Measurements from ENCODE around the gene BARHL2. TPM values are rescaled to one million over a fixed set of nuclear protein-coding genes. Genes with fewer than 3 reads are reported as not detected.

The BARHL2 gene
- total RNA-seq, 1 donor: not detected

GRCh38 chr1:90712153-90712856 lies 4.8 kb downstream of the BARHL2 start:
- DNase-seq (ENCODE audit: low read depth in 2 of 3, low spot score in 2 of 3): no peak

DNA sequence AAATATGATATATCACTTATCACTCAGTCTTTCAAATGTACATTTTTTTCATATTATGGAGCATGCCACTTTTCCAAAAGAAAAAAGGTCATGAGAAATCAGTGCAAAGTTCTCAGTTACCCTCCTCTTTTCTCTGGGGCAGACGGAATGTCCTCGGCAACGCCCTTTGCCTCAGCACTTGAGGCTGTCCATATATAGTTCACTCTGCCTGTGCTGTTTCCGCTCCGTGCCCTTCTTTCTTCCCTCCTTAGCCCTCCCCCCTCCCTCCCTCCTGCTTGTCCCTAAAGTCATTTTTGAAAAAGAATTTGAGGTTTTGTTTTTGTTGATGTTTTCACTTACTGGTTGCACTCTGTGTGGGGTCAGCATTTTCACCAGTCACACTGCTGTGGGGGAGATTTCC lies 5.4 kb downstream of the BARHL2 start:
- no peak for DNase-seq (ENCODE audit: low read depth in 2 of 3, low spot score in 2 of 3)

DNA sequence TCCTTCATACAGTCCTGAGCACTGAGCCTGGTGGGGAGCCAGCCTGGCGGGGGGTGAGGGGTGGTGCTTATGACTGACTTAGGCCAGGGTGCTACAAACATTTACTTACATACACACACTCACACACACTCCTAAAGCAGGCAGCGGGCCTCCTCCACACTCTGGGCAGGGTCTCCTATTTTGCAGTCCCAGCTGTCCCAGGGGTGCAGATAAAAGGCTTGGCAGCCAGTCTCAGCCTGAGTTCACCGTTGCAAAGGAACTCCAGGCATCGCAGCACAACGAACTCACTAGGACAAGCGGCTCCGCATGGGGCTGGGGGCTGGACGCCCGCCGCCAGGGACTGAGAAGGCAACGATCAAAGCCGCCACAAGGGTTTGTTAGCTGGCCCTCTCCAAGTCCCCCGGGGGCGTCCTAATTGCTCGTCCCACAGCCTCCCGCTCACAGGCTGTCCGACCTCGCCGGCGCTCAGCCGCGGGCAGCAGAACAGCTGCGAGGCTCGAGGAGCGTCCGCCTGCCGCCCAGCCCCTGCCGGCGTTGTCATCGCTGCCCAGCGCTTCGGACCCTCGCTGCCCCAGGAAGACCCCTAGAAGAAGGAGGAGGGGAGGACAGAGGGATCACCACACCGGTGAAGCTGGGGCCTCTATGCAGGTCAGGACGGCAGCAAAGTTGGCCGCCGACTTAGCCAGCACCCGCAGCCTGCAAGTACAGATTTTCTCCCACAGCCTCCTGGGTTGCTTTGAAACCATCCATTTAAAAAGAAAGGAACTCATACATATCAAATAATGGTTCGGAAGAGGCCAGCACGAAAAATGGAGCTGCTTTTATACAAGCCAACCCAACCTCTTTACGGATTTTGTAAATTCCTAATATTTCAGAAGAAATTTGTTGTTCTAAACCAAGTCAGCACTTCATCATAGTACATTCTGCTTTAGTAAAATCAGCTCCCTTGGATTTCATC lies 6.2 kb downstream of the BARHL2 start:
- no peak for DNase-seq (ENCODE audit: low read depth in 2 of 3, low spot score in 2 of 3)

DNA sequence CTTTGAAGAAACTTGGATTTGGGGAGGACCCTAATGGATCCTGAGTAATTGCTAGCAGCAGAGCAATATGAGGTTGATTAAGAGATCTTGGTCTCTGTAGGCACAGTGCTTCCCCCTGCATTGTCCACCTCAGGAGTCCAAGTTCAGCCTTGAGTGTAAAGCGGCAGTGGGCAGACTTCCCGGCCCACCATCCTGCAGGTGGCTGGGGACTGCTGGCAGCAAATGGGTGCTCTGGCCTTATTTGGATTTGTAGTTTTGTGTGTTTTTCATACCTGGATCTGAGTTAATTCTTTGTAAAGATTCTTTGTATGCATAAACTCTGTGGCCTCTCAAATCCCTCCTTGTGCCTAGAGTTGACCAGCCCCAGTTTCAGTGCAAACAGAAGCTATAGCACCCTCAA lies 7.6 kb downstream of the BARHL2 start:
- no peak for DNase-seq (ENCODE audit: low read depth in 2 of 3, low spot score in 2 of 3)

- no peak for DNase-seq (ENCODE audit: low read depth in 2 of 3, low spot score in 2 of 3)
Measured at GRCh38 chr1:90708826-90709225, 8.3 kb downstream of the BARHL2 start.

DNA sequence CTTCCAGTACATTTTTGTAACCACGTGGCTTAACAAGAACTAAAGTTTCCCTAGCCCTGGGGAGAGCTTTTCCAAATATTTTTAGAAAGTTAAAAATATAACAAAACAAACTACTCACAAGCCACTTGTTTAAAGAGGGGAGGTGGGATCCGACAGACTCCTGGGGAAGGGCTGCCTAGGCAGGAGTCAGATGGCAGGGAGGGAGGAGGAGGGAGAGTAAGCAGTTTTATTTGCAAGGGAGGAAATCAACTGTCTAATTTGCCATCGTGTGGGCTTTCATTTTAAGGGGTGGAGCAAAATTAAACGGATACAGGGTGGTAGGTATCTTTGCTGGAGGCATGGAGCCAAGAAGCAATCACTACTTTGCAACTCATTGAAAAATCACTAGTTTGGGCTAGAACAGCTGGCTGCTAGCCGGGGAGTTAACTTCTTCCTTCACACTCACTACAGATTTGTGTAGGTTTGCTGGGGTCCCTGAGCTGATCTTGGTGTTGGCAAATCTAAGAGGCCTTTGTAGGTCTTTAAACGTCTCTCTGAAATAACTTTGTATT lies 8.8 kb downstream of the BARHL2 start:
- DNase-seq (ENCODE audit: low read depth in 2 of 3, low spot score in 2 of 3): no peak

- DNase-seq (ENCODE audit: low read depth in 2 of 3, low spot score in 2 of 3): no peak
Measured at GRCh38 chr1:90707363-90707710, 9.8 kb downstream of the BARHL2 start.

DNA sequence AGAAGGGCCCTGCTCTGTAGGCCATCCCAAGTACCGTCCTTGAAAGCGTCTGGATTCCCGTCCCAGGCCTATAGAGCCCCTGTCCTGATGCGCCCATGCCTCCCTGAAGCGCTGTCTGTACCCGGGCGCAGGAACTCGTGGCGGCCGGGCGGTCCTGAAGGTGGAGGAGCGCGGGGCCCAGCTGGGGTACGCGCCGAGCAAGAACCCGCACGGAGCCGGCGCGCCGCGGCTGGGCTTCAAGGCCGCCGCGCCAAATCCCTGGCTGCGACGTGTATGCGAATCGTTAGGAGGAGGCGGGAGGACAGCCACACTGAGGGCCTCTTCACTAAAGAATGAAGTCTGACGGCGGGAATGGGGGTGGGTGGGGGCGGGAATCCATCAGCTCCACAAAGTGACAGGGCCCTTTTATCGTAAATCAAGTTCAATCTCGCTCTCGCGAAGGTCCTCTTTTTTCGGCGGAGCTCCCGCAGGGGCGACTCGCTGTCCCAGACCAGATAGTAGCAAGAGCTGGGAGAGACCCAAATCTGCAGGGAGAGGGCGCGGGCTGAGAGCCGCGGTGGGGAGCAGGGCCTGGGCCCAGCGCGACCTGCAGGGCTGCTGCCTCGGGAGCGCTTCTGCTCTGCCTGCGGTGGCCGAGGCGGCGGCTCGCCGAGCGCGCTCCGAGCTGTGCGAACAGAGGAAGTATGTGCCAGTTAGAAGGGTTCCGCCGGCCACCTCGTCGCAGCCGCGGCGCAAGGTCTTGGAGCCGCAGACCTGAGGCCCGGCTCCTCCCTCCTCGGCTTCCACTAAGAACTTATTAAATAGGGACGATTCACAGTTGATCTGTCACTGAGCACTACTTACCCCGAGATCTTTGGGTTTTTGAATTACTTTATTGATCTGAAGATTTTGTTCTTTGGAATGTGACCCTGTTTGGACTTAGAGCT lies 10.4 kb downstream of the BARHL2 start:
- no peak for DNase-seq (ENCODE audit: low read depth in 2 of 3, low spot score in 2 of 3)

GRCh38 chr1:90705956-90706355 lies 11.1 kb downstream of the BARHL2 start:
- DNase-seq (ENCODE audit: low read depth in 2 of 3, low spot score in 2 of 3): no peak

DNA sequence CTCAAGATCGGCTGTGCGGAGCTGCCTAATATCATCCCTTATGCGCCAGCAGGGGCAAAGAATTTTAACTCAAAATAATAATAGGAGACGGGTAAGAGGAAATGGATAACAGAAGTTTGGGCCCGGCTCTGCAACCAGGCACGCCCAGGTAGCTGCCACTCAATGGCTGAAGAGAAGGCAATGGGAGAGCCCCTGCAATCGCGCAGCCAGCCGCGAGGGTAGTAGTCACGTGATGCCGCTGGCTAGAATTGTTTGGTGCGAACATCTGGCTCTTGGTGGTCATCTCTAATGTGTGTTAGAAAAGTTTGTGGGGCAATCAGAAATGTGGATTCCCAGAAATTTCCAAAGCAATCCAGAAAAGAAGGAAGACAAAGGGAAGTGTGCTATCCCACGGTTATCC lies 12.3 kb downstream of the BARHL2 start:
- DNase-seq (ENCODE audit: low read depth in 2 of 3, low spot score in 2 of 3): no peak

DNA sequence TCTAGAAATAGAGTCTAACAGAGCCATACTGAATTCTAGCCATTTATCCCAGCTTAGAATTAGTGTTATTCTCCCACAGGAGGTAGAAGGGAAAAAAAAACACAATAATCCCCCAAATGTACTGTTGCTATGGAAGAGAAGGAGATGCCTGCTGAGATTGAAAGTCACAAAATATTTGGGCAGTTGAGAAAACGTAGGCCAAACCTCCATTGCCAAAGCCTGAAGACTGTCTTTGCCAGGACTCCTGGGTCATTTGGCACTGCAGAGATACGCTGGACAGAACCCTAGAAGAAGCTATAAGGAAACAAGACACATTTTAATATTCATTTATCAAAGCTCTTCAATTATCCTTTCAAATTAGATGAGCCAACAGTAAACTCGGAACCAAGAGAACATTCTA lies 22.3 kb downstream of the BARHL2 start:
- DNase-seq (ENCODE audit: low read depth in 2 of 3, low spot score in 2 of 3): no peak

GRCh38 chr1:90687747-90688146 lies 29.4 kb downstream of the BARHL2 start:
- no peak for DNase-seq (ENCODE audit: low read depth in 2 of 3, low spot score in 2 of 3)

DNA sequence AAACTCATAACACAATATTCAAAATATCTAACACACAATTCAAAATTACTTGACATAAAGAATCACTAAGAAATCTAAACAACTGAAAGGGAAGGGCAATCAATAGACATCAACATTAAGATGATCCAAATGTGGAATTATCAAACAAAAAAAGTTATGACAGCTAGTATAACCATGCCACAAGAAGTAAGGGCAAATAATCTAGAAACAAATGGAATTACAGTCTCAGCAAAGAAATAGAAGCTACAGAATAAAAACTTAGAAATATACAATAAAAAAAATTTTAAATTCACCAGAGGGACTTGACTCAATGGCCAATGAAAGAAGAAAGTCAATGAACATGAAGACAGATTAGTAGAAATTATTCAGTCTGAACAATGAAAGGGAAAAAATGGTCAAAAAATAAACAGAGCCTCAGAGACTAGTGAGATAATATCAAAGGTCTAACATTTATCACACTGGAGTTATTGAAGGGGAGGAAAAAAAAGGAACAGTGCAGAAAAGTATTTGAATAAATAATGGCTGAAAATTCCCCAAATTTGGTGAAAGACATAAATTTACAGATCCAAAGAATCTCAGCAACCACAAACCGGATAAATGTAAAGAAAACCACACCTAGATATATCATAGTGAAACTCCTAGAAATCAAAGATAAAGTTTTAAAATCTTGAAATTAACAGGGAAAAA lies 41.8 kb downstream of the BARHL2 start:
- DNase-seq (ENCODE audit: low read depth in 2 of 3, low spot score in 2 of 3): no peak

GRCh38 chr1:90671741-90672140 lies 45.4 kb downstream of the BARHL2 start:
- no peak for DNase-seq (ENCODE audit: low read depth in 2 of 3, low spot score in 2 of 3)

DNA sequence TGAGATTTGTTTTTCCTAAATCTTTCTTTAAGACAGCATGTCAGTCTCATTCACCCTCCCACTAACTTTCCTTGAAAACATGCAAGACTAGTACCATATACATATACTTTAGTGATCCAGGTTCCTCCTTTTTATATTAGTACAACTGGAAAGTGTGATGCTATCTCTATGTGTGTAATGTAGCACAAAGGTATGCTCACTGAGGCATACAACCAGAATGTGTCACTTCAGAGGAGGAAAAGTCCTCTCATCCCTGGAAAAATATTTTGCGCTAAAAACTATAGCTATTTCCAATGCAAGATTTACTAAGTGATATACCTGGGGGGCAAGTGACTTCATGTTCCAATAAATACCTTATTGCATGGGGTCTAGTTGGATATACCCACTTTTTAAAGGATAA lies 45.9 kb downstream of the BARHL2 start:
- DNase-seq (ENCODE audit: low read depth in 2 of 3, low spot score in 2 of 3): no peak

Data from hematopoietic multipotent progenitor cell (in vitro differentiated cells).